Spleen (tissue), 7 donors: ENCODE results near the gene THY1.

Experiments used
- CTCF ChIP-seq, 11 experiments: fragments of 200-600 bp in 7 of 11; fragments of 450-650 bp in 4 of 11; sonication (generic) in 4 of 11; IDR thresholded peaks in 8 of 11; conservative IDR thresholded peaks in 3 of 11; 1 replicate in 7 of 11; 2 replicates in 4 of 11; pipeline versions ENCODE4 v1.4.0 to v1.8.0; 2016 to 2021; ENCODE audit warnings: antibody characterized with exemption in 11 of 11, inconsistent platforms in 4 of 11, mild to moderate bottlenecking in 1 of 11
- POLR2A ChIP-seq, 3 donors: fragments of 450-650 bp; IDR thresholded peaks; one replicate each; pipeline ENCODE4 v1.5.1; 2017; ENCODE audit warnings: antibody characterized with exemption in 3 of 3, mild to moderate bottlenecking in 1 of 3
- donor health status: DM: no; HTN: no; CAD: no; lungs with moderate emphysema.
- donor health status: DM: no; HTN: no; CAD: no.
- donor health status: DM: no; HTN: no; CAD: no.

- TF ChIP-seq POLR2A (IDR thresholded peaks at IDR 0.05) (no peak), CTCF (IDR thresholded peaks at IDR 0.05 in 8 of 11, conservative IDR thresholded peaks at IDR 0.05 in 3 of 11) (no peak)
Observed at GRCh38 chr11:119367661-119368120, 55.3 kb downstream of the THY1 start.
